Measurements from ENCODE around the gene PIM1.

The PIM1 gene

GRCh38 chr6:37222992-37223391 lies 53.0 kb downstream of the PIM1 start:
- no peak for DNase-seq (ENCODE audit: low read depth)
